Endothelial cell of umbilical vein (primary cell): ENCODE results near the gene SLC6A16. TPM values are rescaled to one million over a fixed set of nuclear protein-coding genes. Genes with fewer than 3 reads are reported as not detected.
A peak's percentile ranks its signal among the peaks of the same experiment; 100 is the strongest.

Experiments used
- BruUV-seq: library from RNA; stranded (reverse); fragments of 400-500 nt; replicated peaks from 2 replicates; lab custom pipeline; 2021; lab: Mats Ljungman, UMichigan
- CTCF ChIA-PET: fragments of 300-600, 350-600 bp; sonication (Branson Sonifier 250); formaldehyde crosslinking; loops from one replicate; lab custom pipeline; 2021; ENCODE audit warnings: antibody characterized with exemption, inconsistent platforms; lab: Charles Lee
- POLR2A ChIA-PET: fragments of 300-600, 350-600 bp; sonication (Branson Sonifier 250); formaldehyde crosslinking; loops from one replicate; lab custom pipeline; 2021; ENCODE audit warnings: antibody characterized with exemption, inconsistent platforms; lab: Charles Lee
- DNase-seq: peaks from one replicate; pipeline ENCODE4 v3.0.0-alpha.2; 2011; ENCODE audit warnings: low read depth, low spot score
- FAIRE-seq: peaks from 2 replicates; lab custom pipeline; 2011; peaks lifted over from hg19 to GRCh38; lab: Jason Lieb, UNC
- H2AFZ ChIP-seq: 2 replicates; pipeline ENCODE4 v1.6.0; 2012; ENCODE audit warnings: low read depth, low read length, control low read depth, inconsistent platforms
- H3K27ac ChIP-seq: 2 replicates; pipeline ENCODE4 v1.5.1; 2011; ENCODE audit warnings: low read depth, mild to moderate bottlenecking, control low read depth, low read length, moderate library complexity; ENCODE audit not compliant: insufficient read depth
- H3K27me3 ChIP-seq, 2 experiments: 2 replicates each; pipeline versions ENCODE4 v1.6.0 to v1.6.1; 2011; ENCODE audit warnings: low read length in 2 of 2, mixed read lengths in 1 of 2; ENCODE audit not compliant: control insufficient read depth in 2 of 2, insufficient read depth in 2 of 2
- H3K36me3 ChIP-seq, 2 experiments: 2 replicates in 1 of 2; 3 replicates in 1 of 2; pipeline ENCODE4 v1.5.1; 2011; ENCODE audit warnings: low read length in 2 of 2, mild to moderate bottlenecking in 1 of 2, moderate library complexity in 1 of 2; ENCODE audit not compliant: control insufficient read depth in 2 of 2, insufficient read depth in 2 of 2; ENCODE audit errors: extremely low read depth in 1 of 2
- H3K4me1 ChIP-seq: 3 replicates; pipeline ENCODE4 v1.5.1; 2011; ENCODE audit warnings: mild to moderate bottlenecking, low read length; ENCODE audit not compliant: control insufficient read depth, insufficient read depth; ENCODE audit errors: extremely low read depth
- H3K4me2 ChIP-seq: 2 replicates; pipeline ENCODE4 v1.6.1; 2011; ENCODE audit warnings: low read length, control low read depth, mixed read lengths; ENCODE audit not compliant: insufficient read depth
- H3K4me3 ChIP-seq, 3 experiments: fragments of 200-600 bp in 1 of 3; sonication (generic), shearing (Covaris generic) in 1 of 3; replicated peaks in 1 of 3; 2 replicates each; pipeline ENCODE4 v1.5.1; 2011 to 2016; ENCODE audit warnings: control low read depth in 3 of 3, low read length in 3 of 3, mild to moderate bottlenecking in 2 of 3, inconsistent platforms in 1 of 3, low read depth in 1 of 3, moderate library complexity in 1 of 3; ENCODE audit not compliant: insufficient read depth in 1 of 3
- H3K79me2 ChIP-seq: 2 replicates; pipeline ENCODE4 v1.6.0; 2012; ENCODE audit warnings: low read length, inconsistent platforms; ENCODE audit not compliant: control insufficient read depth, insufficient read depth
- H3K9ac ChIP-seq: replicated peaks from 2 replicates; pipeline ENCODE3; 2011; ENCODE audit warnings: low read length, control low read depth; ENCODE audit not compliant: insufficient read depth; ENCODE audit errors: extremely low read depth
- H3K9me1 ChIP-seq: replicated peaks from 3 replicates; pipeline ENCODE4 v1.6.0; 2011; ENCODE audit warnings: mild to moderate bottlenecking, low read length; ENCODE audit not compliant: control insufficient read depth, insufficient read depth; ENCODE audit errors: extremely low read depth
- H3K9me3 ChIP-seq: replicated peaks from 2 replicates; pipeline ENCODE4 v1.5.1; 2012; ENCODE audit warnings: low read length, inconsistent platforms; ENCODE audit not compliant: control insufficient read depth, insufficient read depth
- H4K20me1 ChIP-seq: replicated peaks from 2 replicates; pipeline ENCODE3; 2011; ENCODE audit warnings: mild to moderate bottlenecking, low read length; ENCODE audit not compliant: control insufficient read depth, insufficient read depth; ENCODE audit errors: extremely low read depth
- CTCF ChIP-seq, 2 donors: IDR thresholded peaks; 1 replicate in 1 of 2; 2 replicates in 1 of 2; pipeline ENCODE4 v1.5.1; 2011; ENCODE audit warnings: low read length in 2 of 2, mild to moderate bottlenecking in 2 of 2, moderate library complexity in 2 of 2, control low read depth in 1 of 2, inconsistent platforms in 1 of 2, low read depth in 1 of 2; ENCODE audit not compliant: insufficient read depth in 1 of 2; ENCODE audit errors: extremely low read depth in 1 of 2
- EZH2 ChIP-seq: IDR thresholded peaks from 2 replicates; pipeline ENCODE4 v1.6.1; 2012; ENCODE audit warnings: borderline replicate concordance, low read depth, mild to moderate bottlenecking, moderate library complexity, low read length, inconsistent platforms; ENCODE audit not compliant: severe bottlenecking
- FOS ChIP-seq: IDR thresholded peaks from 2 replicates; pipeline ENCODE4 v1.6.1; 2011; ENCODE audit warnings: mild to moderate bottlenecking, low read length, moderate library complexity, borderline replicate concordance; ENCODE audit not compliant: insufficient read depth
- JUN ChIP-seq: IDR thresholded peaks from 2 replicates; pipeline ENCODE4 v1.6.1; 2011; ENCODE audit warnings: borderline replicate concordance, low read depth; ENCODE audit not compliant: insufficient read length, insufficient read depth
- MAX ChIP-seq: IDR thresholded peaks from 2 replicates; pipeline ENCODE4 v1.6.1; 2011; ENCODE audit not compliant: insufficient read depth, insufficient read length
- MYC ChIP-seq: IDR thresholded peaks from one replicate; pipeline ENCODE4 v1.6.1; 2011; ENCODE audit warnings: mild to moderate bottlenecking, low read depth, low read length
- POLR2A ChIP-seq: IDR thresholded peaks from 2 replicates; pipeline ENCODE4 v1.6.1; 2012; ENCODE audit warnings: low read depth, mild to moderate bottlenecking, control low read depth, low read length
- POLR2AphosphoS5 ChIP-seq: IDR thresholded peaks from 2 replicates; pipeline ENCODE4 v1.6.1; 2012; ENCODE audit warnings: low read depth, mild to moderate bottlenecking, control low read depth, low read length, moderate library complexity; ENCODE audit not compliant: insufficient read depth
- dilution Hi-C: fragments of 300-500 bp; cut with MboI; formaldehyde crosslinking; loops from one replicate; pipeline ENCODE4 v1.15.0; 2019; ENCODE audit warnings: low sequenced_read_pairs; ENCODE audit not compliant: extremely low pct_ligation_motif_present
- intact Hi-C: fragments of 100-400 bp; cut with micrococcal nuclease; formaldehyde crosslinking; loops from one replicate; pipeline ENCODE4 v1.10.0; 2022
- polyA plus RNA-seq, 4 experiments: library from polyadenylated mRNA; depleted of rRNA in 3 of 4; stranded (reverse) in 3 of 4; unstranded in 1 of 4; fragments of >200 nt; gene quantifications; 2 replicates each; pipeline versions ENCODE4 v1.2.1 to v1.2.3, GENCODE V29; 2011 to 2012; ENCODE audit warnings: missing spikeins in 1 of 4
- total RNA-seq: library from RNA; stranded (reverse); gene quantifications from 2 replicates; pipeline ENCODE4 v1.2.3, GENCODE V29; 2021

Gene SLC6A16
- total and polyA plus RNA-seq, 2 donors (not counting 3 experiments of a cell fraction or from before 2014, with no cell fraction given), result 1.1 to 1.6 TPM

GRCh38 chr19:49364083-49364737 lies 39.2 kb upstream of the SLC6A16 start:
- H3K27ac ChIP-seq, result no peak overlapping the region
- peak overlapping the region; percentile 75 for H2AFZ ChIP-seq
- no peak overlapping the region for H3K9ac ChIP-seq
- POLR2A ChIA-PET, result no interaction called here
- CTCF ChIA-PET, result no interaction called here
- H3K36me3 ChIP-seq, result peaks cover 1 to 2% of the 10 kb centered on the region in 2 experiments
- peak overlapping the region in 1 of 3 experiments; percentile 10 for H3K4me3 ChIP-seq
- no peak for TF ChIP-seq FOS
- no peak for TF ChIP-seq MYC
- TF ChIP-seq EZH2, result no peak
- no peak for TF ChIP-seq POLR2AphosphoS5
- TF ChIP-seq JUN, result no peak
- TF ChIP-seq MAX, result no peak
- no peak for TF ChIP-seq POLR2A
- TF ChIP-seq CTCF (IDR thresholded peaks at IDR 0.05; ENCODE audit: extremely low read depth in 1 of 2, insufficient read depth in 1 of 2, low read depth in 1 of 2, low read length in 2 of 2), result no peak
- H3K4me1 ChIP-seq, result peaks cover 13% of the 10 kb centered on the region
- DNase-seq (no peak), FAIRE-seq (no peak)
- H3K9me1 ChIP-seq, result no peaks in the 10 kb centered on the region
- H4K20me1 ChIP-seq, result no peaks in the 10 kb centered on the region
- intact Hi-C loops (no loop called here), dilution Hi-C loops (no loop called here)
- no peaks in the 10 kb centered on the region for H3K9me3 ChIP-seq
- H3K27me3 ChIP-seq, result no peaks in the 10 kb centered on the region
- BruUV-seq, result no TSS peak
- peak overlapping the region; percentile 40 for H3K4me2 ChIP-seq
- H3K79me2 ChIP-seq, result peaks cover 31% of the 10 kb centered on the region
